ENCODE results near the gene TMEM87A.
"Not testable (repeated sequence)": the region's sequence is repeated elsewhere in the genome, so short reads cannot be mapped to it uniquely, and the experiment has no call there.

Gene TMEM87A

GRCh38 chr15:42272939-42273899, at the start of gene TMEM87A, which contains the start of gene GANC:
TSS of gene TMEM87A (minus strand) at chr15:42273433. CDS start at chr15:42273398, 35 bp downstream.
TSS of gene GANC (plus strand) at chr15:42273201. CDS start at chr15:42274482, 1,281 bp downstream.
- peak; percentile 97 for DNase-seq

GRCh38 chr15:42319206-42319605, 46.0 kb upstream of the TMEM87A start:
- no peak for DNase-seq

GRCh38 chr15:42316282-42316805, 43.1 kb upstream of the TMEM87A start:
- DNase-seq = not testable (repeated sequence)

- DNase-seq = no peak
Observed at GRCh38 chr15:42315521-42315920, 42.3 kb upstream of the TMEM87A start.

GRCh38 chr15:42314818-42315217, 41.6 kb upstream of the TMEM87A start:
- DNase-seq = no peak

- no peak for DNase-seq
Observed at GRCh38 chr15:42313463-42313862, 40.2 kb upstream of the TMEM87A start.

- no peak for DNase-seq
Observed at GRCh38 chr15:42306681-42307080, 33.4 kb upstream of the TMEM87A start.

GRCh38 chr15:42301004-42301403, 27.8 kb upstream of the TMEM87A start:
- DNase-seq = not testable (repeated sequence)

GRCh38 chr15:42289166-42289565, 15.9 kb upstream of the TMEM87A start:
- no peak for DNase-seq

- no peak for DNase-seq
Observed at GRCh38 chr15:42287931-42288330, 14.7 kb upstream of the TMEM87A start.

- no peak for DNase-seq
Observed at GRCh38 chr15:42286445-42287029, 13.3 kb upstream of the TMEM87A start.

- DNase-seq = no peak
Observed at GRCh38 chr15:42285034-42285433, 11.8 kb upstream of the TMEM87A start.

- no peak for DNase-seq
Observed at GRCh38 chr15:42284551-42284950, 11.3 kb upstream of the TMEM87A start.

- no peak for DNase-seq
Observed at GRCh38 chr15:42283671-42284070, 10.4 kb upstream of the TMEM87A start.

- no peak for DNase-seq
Observed at GRCh38 chr15:42282926-42283325, 9.7 kb upstream of the TMEM87A start.

GRCh38 chr15:42282344-42282743, 9.1 kb upstream of the TMEM87A start:
- no peak for DNase-seq

GRCh38 chr15:42279234-42279723, 6.0 kb upstream of the TMEM87A start:
- DNase-seq = no peak

GRCh38 chr15:42276762-42277161, 3.5 kb upstream of the TMEM87A start:
- DNase-seq = no peak

- DNase-seq = no peak
Observed at GRCh38 chr15:42275780-42276391, 2.7 kb upstream of the TMEM87A start.

GRCh38 chr15:42274702-42274989, 1.4 kb upstream of the TMEM87A start:
- DNase-seq = no peak

- DNase-seq = no peak
Observed at GRCh38 chr15:42273900-42274701, 868 bp upstream of the TMEM87A start.

GRCh38 chr15:42270996-42271395, 2.2 kb downstream of the TMEM87A start:
- DNase-seq = no peak

GRCh38 chr15:42270551-42270950, 2.7 kb downstream of the TMEM87A start:
- DNase-seq = no peak

Data from NCI-H2171 treated with DMSO at 0.1 percent for 48 hours (cell line).